Endothelial cell of umbilical vein (primary cell): ENCODE measurements around the gene SNAPC4. TPM values are rescaled to one million over a fixed set of nuclear protein-coding genes. Genes with fewer than 3 reads are reported as not detected.

Source experiments
- BruUV-seq: library from RNA; stranded (reverse); fragments of 400-500 nt; replicated peaks from 2 replicates; lab custom pipeline; 2021; lab: Mats Ljungman, UMichigan
- CTCF ChIA-PET: fragments of 300-600, 350-600 bp; sonication (Branson Sonifier 250); formaldehyde crosslinking; loops from one replicate; lab custom pipeline; 2021; ENCODE audit warnings: antibody characterized with exemption, inconsistent platforms; lab: Charles Lee
- POLR2A ChIA-PET: fragments of 300-600, 350-600 bp; sonication (Branson Sonifier 250); formaldehyde crosslinking; loops from one replicate; lab custom pipeline; 2021; ENCODE audit warnings: antibody characterized with exemption, inconsistent platforms; lab: Charles Lee
- DNase-seq: peaks from one replicate; pipeline ENCODE4 v3.0.0-alpha.2; 2011; ENCODE audit warnings: low read depth, low spot score
- FAIRE-seq: peaks from 2 replicates; lab custom pipeline; 2011; peaks lifted over from hg19 to GRCh38; lab: Jason Lieb, UNC
- H2AFZ ChIP-seq: 2 replicates; pipeline ENCODE4 v1.6.0; 2012; ENCODE audit warnings: low read depth, low read length, control low read depth, inconsistent platforms
- H3K27ac ChIP-seq: 2 replicates; pipeline ENCODE4 v1.5.1; 2011; ENCODE audit warnings: low read depth, mild to moderate bottlenecking, control low read depth, low read length, moderate library complexity; ENCODE audit not compliant: insufficient read depth
- H3K27me3 ChIP-seq, 2 experiments: 2 replicates each; pipeline versions ENCODE4 v1.6.0 to v1.6.1; 2011; ENCODE audit warnings: low read length in 2 of 2, mixed read lengths in 1 of 2; ENCODE audit not compliant: control insufficient read depth in 2 of 2, insufficient read depth in 2 of 2
- H3K36me3 ChIP-seq, 2 experiments: 2 replicates in 1 of 2; 3 replicates in 1 of 2; pipeline ENCODE4 v1.5.1; 2011; ENCODE audit warnings: low read length in 2 of 2, mild to moderate bottlenecking in 1 of 2, moderate library complexity in 1 of 2; ENCODE audit not compliant: control insufficient read depth in 2 of 2, insufficient read depth in 2 of 2; ENCODE audit errors: extremely low read depth in 1 of 2
- H3K4me1 ChIP-seq: 3 replicates; pipeline ENCODE4 v1.5.1; 2011; ENCODE audit warnings: mild to moderate bottlenecking, low read length; ENCODE audit not compliant: control insufficient read depth, insufficient read depth; ENCODE audit errors: extremely low read depth
- H3K4me2 ChIP-seq: 2 replicates; pipeline ENCODE4 v1.6.1; 2011; ENCODE audit warnings: low read length, control low read depth, mixed read lengths; ENCODE audit not compliant: insufficient read depth
- H3K4me3 ChIP-seq, 3 experiments: fragments of 200-600 bp in 1 of 3; sonication (generic), shearing (Covaris generic) in 1 of 3; replicated peaks in 1 of 3; 2 replicates each; pipeline ENCODE4 v1.5.1; 2011 to 2016; ENCODE audit warnings: control low read depth in 3 of 3, low read length in 3 of 3, mild to moderate bottlenecking in 2 of 3, inconsistent platforms in 1 of 3, low read depth in 1 of 3, moderate library complexity in 1 of 3; ENCODE audit not compliant: insufficient read depth in 1 of 3
- H3K79me2 ChIP-seq: 2 replicates; pipeline ENCODE4 v1.6.0; 2012; ENCODE audit warnings: low read length, inconsistent platforms; ENCODE audit not compliant: control insufficient read depth, insufficient read depth
- H3K9ac ChIP-seq: replicated peaks from 2 replicates; pipeline ENCODE3; 2011; ENCODE audit warnings: low read length, control low read depth; ENCODE audit not compliant: insufficient read depth; ENCODE audit errors: extremely low read depth
- H3K9me1 ChIP-seq: replicated peaks from 3 replicates; pipeline ENCODE4 v1.6.0; 2011; ENCODE audit warnings: mild to moderate bottlenecking, low read length; ENCODE audit not compliant: control insufficient read depth, insufficient read depth; ENCODE audit errors: extremely low read depth
- H3K9me3 ChIP-seq: replicated peaks from 2 replicates; pipeline ENCODE4 v1.5.1; 2012; ENCODE audit warnings: low read length, inconsistent platforms; ENCODE audit not compliant: control insufficient read depth, insufficient read depth
- H4K20me1 ChIP-seq: replicated peaks from 2 replicates; pipeline ENCODE3; 2011; ENCODE audit warnings: mild to moderate bottlenecking, low read length; ENCODE audit not compliant: control insufficient read depth, insufficient read depth; ENCODE audit errors: extremely low read depth
- EZH2 ChIP-seq: IDR thresholded peaks from 2 replicates; pipeline ENCODE4 v1.6.1; 2012; ENCODE audit warnings: borderline replicate concordance, low read depth, mild to moderate bottlenecking, moderate library complexity, low read length, inconsistent platforms; ENCODE audit not compliant: severe bottlenecking
- FOS ChIP-seq: IDR thresholded peaks from 2 replicates; pipeline ENCODE4 v1.6.1; 2011; ENCODE audit warnings: mild to moderate bottlenecking, low read length, moderate library complexity, borderline replicate concordance; ENCODE audit not compliant: insufficient read depth
- GATA2 ChIP-seq: IDR thresholded peaks from 2 replicates; pipeline ENCODE4 v1.7.0; 2011; ENCODE audit warnings: low read depth, mild to moderate bottlenecking, moderate library complexity, mixed read lengths, low read length; ENCODE audit not compliant: insufficient read length, insufficient read depth
- JUN ChIP-seq: IDR thresholded peaks from 2 replicates; pipeline ENCODE4 v1.6.1; 2011; ENCODE audit warnings: borderline replicate concordance, low read depth; ENCODE audit not compliant: insufficient read length, insufficient read depth
- MYC ChIP-seq: IDR thresholded peaks from one replicate; pipeline ENCODE4 v1.6.1; 2011; ENCODE audit warnings: mild to moderate bottlenecking, low read depth, low read length
- POLR2A ChIP-seq: IDR thresholded peaks from 2 replicates; pipeline ENCODE4 v1.6.1; 2012; ENCODE audit warnings: low read depth, mild to moderate bottlenecking, control low read depth, low read length
- POLR2AphosphoS5 ChIP-seq: IDR thresholded peaks from 2 replicates; pipeline ENCODE4 v1.6.1; 2012; ENCODE audit warnings: low read depth, mild to moderate bottlenecking, control low read depth, low read length, moderate library complexity; ENCODE audit not compliant: insufficient read depth
- dilution Hi-C: fragments of 300-500 bp; cut with MboI; formaldehyde crosslinking; loops from one replicate; pipeline ENCODE4 v1.15.0; 2019; ENCODE audit warnings: low sequenced_read_pairs; ENCODE audit not compliant: extremely low pct_ligation_motif_present
- intact Hi-C: fragments of 100-400 bp; cut with micrococcal nuclease; formaldehyde crosslinking; loops from one replicate; pipeline ENCODE4 v1.10.0; 2022
- polyA plus RNA-seq, 4 experiments: library from polyadenylated mRNA; depleted of rRNA in 3 of 4; stranded (reverse) in 3 of 4; unstranded in 1 of 4; fragments of >200 nt; gene quantifications; 2 replicates each; pipeline versions ENCODE4 v1.2.1 to v1.2.3, GENCODE V29; 2011 to 2012; ENCODE audit warnings: missing spikeins in 1 of 4
- total RNA-seq: library from RNA; stranded (reverse); gene quantifications from 2 replicates; pipeline ENCODE4 v1.2.3, GENCODE V29; 2021
- TF ChIP-seq, protein P1 (sequence below), 2 donors: IDR thresholded peaks; 1 replicate in 1 of 2; 2 replicates in 1 of 2; pipeline ENCODE4 v1.5.1; 2011; ENCODE audit warnings: low read length in 2 of 2, mild to moderate bottlenecking in 2 of 2, moderate library complexity in 2 of 2, control low read depth in 1 of 2, inconsistent platforms in 1 of 2, low read depth in 1 of 2; ENCODE audit not compliant: insufficient read depth in 1 of 2; ENCODE audit errors: extremely low read depth in 1 of 2
- TF ChIP-seq, protein P2 (sequence below): IDR thresholded peaks from 2 replicates; pipeline ENCODE4 v1.6.1; 2011; ENCODE audit not compliant: insufficient read depth, insufficient read length

Gene SNAPC4
- total and polyA plus RNA-seq, 2 donors (not counting 3 experiments of a cell fraction or from before 2014, with no cell fraction given) = 6.7 to 17.5 TPM

DNA sequence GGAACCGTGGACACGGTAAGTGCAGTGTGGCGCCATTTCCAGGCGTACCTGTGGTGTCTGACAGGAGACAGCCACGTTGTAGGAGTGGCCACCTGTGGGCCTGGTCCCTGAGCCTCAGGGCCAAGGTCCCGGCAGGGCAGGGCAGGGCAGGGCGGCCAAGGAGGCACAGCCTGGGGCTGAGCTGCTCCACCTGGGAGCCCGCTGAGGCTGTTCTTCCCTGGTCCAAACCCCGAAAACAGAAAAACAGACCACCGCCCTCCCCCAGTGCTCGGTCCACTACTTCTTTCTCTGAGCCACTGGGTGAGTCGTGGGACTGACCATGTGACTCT lies 19.1 kb upstream of the SNAPC4 start:
- Histone ChIP-seq H3K4me2 (no peak overlapping the region), H3K9me1 (no peaks in the 10 kb centered on the region), H2AFZ (no peak overlapping the region), H3K27me3 (no peaks in the 10 kb centered on the region), H3K79me2 (peaks cover 2% of the 10 kb centered on the region), H3K9me3 (no peaks in the 10 kb centered on the region), H4K20me1 (no peaks in the 10 kb centered on the region), H3K4me3 (no peak overlapping the region), H3K27ac (no peak overlapping the region), H3K9ac (no peak overlapping the region), H3K36me3 (peaks cover 27 to 67% of the 10 kb centered on the region in 2 experiments), H3K4me1 (no peaks in the 10 kb centered on the region)
- ChIA-PET CTCF (interaction anchor here (1.4 kb wide), 1 partner anchor 9 kb away, joined by 4 read pairs; the partner anchor contains the start of genes ENTR1 and PMPCA), POLR2A (no interaction called here)
- intact Hi-C loops (no loop called here), dilution Hi-C loops (no loop called here)
- no TSS peak for BruUV-seq
- TF ChIP-seq GATA2 = no peak
- TF ChIP-seq, protein P1, sequence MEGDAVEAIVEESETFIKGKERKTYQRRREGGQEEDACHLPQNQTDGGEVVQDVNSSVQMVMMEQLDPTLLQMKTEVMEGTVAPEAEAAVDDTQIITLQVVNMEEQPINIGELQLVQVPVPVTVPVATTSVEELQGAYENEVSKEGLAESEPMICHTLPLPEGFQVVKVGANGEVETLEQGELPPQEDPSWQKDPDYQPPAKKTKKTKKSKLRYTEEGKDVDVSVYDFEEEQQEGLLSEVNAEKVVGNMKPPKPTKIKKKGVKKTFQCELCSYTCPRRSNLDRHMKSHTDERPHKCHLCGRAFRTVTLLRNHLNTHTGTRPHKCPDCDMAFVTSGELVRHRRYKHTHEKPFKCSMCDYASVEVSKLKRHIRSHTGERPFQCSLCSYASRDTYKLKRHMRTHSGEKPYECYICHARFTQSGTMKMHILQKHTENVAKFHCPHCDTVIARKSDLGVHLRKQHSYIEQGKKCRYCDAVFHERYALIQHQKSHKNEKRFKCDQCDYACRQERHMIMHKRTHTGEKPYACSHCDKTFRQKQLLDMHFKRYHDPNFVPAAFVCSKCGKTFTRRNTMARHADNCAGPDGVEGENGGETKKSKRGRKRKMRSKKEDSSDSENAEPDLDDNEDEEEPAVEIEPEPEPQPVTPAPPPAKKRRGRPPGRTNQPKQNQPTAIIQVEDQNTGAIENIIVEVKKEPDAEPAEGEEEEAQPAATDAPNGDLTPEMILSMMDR (IDR thresholded peaks at IDR 0.05; ENCODE audit: extremely low read depth in 1 of 2, insufficient read depth in 1 of 2, low read depth in 1 of 2, low read length in 2 of 2) = no peak
- TF ChIP-seq JUN = no peak
- TF ChIP-seq MYC = no peak
- TF ChIP-seq EZH2 = no peak
- TF ChIP-seq POLR2A = no peak
- TF ChIP-seq, protein P2, sequence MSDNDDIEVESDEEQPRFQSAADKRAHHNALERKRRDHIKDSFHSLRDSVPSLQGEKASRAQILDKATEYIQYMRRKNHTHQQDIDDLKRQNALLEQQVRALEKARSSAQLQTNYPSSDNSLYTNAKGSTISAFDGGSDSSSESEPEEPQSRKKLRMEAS = no peak
- no peak for TF ChIP-seq POLR2AphosphoS5
- no peak for TF ChIP-seq FOS
- FAIRE-seq (no peak), DNase-seq (no peak)
